Brain pericyte (primary cell): ENCODE measurements around the gene PXMP4.
"Not testable (repeated sequence)": the region's sequence is repeated elsewhere in the genome, so short reads cannot be mapped to it uniquely, and the experiment has no call there.

ENCODE experiments used
- DNase-seq: peaks from one replicate; pipeline ENCODE4 v3.0.0-alpha.2; 2012; ENCODE audit warnings: low read depth, low spot score

PXMP4 gene

DNA sequence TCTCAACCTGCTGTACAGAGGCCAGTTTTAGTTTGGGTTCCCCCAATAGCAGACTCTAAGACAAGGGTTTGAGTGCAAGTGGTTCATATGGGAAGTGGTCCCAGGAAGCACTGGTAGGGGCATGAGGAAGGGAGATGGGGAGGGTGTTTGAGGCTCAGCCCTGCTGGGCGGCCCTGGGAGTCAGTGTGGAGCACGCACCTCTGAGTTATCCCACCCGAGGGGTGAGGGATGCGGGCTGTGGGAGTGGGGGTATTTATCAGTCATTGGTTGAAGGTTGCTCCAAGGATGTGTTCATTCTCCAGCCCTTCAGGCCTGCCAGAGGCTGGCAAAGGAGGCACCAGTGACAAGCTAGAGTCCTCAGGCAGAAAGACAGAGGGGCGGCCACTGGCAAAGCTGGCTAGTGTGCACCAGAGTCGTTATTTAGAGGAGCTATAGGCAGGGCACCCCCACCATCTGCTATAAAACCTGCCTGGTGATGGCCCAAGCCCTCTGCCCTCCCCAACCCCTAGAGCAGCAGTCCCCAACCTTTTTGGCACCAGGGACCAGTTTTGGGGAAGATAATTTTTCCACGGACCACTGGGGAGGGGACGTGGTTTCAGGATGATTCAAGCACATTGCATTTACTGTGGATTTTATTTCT is 16.5 kb downstream of the PXMP4 start:
- no peak for DNase-seq

- DNase-seq = no peak
Observed at GRCh38 chr20:33702861-33703260, 17.2 kb downstream of the PXMP4 start.

DNA sequence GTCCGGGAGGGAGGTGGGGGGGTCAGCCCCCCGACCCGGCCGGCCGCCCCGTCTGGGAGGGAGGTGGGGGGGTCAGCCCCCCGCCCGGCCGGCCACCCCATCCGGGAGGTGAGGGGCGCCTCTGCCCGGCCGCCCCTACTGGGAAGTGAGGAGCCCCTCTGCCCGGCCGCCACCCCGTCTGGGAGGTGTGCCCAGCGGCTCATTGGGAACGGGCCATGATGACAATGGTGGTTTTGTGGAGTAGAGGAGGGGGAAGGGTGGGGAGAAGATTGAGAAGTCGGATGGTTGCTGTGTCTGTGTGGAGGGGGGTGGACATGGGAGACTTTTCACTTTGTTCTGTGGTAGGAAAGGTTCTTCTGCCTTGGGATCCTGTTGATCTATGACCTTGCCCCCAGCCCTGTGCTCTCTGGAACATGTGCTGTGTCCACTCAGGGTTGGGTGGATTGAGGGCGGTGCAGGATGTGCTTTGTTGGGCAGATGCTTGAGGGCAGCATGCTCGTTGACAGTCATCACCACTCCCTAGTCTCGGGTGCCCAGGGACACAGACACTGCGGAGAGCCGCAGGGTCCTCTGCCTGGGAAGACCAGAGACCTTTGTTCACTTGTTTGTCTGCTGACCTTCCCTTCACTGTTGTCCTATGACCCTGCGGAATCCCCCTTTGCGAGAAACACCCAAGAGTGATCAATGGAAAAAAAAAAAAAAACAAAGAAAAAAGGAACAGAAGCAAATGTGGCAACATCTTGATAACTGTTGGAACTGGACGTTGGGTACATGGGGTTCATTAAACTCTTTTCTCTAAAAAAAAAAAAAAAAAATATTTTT is 18.3 kb downstream of the PXMP4 start:
- no peak for DNase-seq

- not testable (repeated sequence) for DNase-seq
Observed at GRCh38 chr20:33700696-33701441, 19.2 kb downstream of the PXMP4 start.

- not testable (repeated sequence) for DNase-seq
Observed at GRCh38 chr20:33698966-33699365, 21.1 kb downstream of the PXMP4 start.

GRCh38 chr20:33697129-33697528 is 23.0 kb downstream of the PXMP4 start:
- DNase-seq = no peak

GRCh38 chr20:33696448-33696847 is 23.7 kb downstream of the PXMP4 start:
- DNase-seq = no peak

GRCh38 chr20:33694639-33695012 is 25.5 kb downstream of the PXMP4 start:
- no peak for DNase-seq

GRCh38 chr20:33693741-33694638 is 26.1 kb downstream of the PXMP4 start:
- no peak for DNase-seq

DNA sequence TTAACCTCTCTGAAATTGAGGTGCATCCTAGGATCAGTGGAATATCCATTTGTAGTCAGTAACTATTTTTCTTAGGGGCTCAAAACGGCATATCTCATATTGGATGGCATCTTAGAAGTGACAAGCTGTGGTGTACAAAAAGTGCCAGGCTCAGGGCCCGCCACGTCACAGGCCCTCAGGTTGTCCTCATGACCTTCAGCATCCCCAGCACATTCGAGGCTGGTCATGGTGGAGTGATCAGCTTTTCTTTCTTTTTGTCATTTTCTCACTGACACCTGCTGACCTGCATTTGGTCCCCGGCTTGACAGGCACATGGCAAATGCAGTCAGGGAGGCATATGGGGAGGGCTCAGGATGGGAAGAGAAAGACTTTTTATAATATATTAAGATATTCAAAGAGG is 26.8 kb downstream of the PXMP4 start:
- DNase-seq = no peak

DNA sequence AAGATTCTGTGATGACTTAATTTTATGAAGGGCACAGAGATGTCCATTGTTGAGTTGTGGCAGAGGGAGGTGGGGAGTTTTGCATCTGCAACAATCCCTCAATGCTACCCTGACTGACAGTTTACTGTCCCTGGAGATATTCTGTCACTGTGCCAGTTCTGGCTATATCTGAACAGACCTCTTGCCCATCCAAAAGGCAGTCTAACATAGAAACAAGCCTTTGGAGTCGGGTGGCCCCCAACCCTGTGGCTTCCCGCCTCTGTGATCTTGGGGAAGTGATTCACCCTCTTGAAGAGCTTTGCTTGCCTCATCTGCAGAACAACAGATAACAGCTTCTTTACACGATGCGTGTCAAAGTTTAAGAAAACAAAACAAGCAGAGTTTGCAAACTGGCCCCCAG is 30.1 kb downstream of the PXMP4 start:
- DNase-seq = no peak

DNA sequence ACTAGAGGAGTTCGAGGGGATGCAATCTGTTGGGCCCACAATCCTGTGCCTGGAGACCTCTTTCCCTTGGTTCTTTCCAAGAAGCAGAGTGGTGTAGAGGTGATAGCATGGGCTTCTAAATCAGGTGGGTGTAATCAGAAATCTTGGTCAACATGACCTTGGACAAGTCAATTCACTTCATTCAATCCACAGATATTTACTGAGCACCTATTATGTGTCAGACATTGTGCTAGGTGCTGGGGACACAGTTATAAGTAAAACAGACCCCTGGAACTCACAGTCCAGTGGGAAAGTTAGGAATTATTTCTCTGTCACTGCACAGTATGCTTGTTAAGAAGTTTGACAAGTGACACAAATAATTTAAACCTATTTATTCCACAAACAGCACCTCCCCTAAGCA is 30.6 kb downstream of the PXMP4 start:
- no peak for DNase-seq

DNA sequence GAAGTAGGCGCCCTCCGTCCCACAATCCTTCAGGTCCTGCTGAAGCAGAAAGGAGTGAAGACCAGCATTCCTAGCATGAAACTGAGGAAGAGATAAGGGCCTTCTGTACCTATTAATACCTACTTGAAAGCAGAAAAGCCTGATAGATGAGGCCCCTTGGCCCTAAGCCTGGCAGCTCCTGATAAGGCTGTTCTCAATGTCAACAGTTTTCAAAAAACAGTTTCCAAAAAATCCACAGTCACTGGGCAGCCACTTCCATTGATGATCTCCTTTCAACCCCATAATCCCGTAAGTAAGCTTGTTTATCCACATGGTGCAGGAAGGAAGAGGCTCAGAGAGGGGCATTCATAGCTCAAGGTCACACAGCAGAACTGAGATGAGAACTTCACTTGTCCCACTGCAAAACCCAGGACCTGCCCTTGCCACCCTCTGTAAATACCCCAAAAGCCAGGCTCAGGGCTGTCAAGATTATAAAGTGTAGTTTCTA is 31.1 kb downstream of the PXMP4 start:
- DNase-seq = no peak

DNA sequence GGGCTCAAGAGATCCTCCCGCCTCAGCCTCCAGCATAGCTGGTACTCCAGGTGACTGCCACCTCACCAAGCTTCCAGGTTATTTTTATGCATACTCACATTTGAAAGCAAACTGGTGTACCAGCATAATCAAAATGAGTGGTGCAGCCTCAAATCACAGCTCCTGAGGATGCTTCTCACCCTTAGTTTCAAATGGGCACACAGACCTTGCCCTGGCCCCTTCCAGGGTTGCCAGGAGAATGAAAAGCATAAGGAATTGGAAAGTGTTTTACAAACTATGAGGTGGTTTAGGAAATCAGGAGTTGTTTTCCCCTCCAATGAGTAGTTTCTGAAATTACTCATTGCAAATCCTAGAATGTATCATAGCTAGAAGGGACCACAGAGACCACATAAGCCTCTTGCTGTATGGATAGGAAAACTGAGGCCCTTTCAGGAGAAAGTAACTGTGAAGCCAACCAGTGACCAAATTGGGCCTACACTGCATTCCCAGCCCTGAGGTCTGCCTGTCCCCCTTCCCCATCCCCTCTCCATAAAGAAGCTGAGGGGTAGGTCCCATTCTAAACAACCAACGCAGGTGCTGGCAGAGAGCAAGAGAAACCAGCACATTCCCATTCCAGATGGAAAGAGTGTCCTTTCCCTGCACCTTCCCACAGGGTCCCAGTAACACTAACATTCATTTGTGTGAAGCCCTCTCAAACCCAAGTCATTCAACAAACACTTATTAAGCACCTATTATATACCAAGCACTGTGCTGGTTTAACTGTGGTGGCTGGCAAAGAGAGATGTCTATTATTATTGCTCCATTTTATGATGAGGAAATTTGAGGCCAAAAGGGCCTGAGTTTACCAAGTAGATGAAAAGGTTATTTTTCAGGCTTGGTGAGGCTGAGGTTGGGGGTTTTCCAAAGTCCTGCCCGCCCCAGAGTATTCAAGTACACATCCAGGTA is 31.8 kb downstream of the PXMP4 start:
- DNase-seq = no peak

DNA sequence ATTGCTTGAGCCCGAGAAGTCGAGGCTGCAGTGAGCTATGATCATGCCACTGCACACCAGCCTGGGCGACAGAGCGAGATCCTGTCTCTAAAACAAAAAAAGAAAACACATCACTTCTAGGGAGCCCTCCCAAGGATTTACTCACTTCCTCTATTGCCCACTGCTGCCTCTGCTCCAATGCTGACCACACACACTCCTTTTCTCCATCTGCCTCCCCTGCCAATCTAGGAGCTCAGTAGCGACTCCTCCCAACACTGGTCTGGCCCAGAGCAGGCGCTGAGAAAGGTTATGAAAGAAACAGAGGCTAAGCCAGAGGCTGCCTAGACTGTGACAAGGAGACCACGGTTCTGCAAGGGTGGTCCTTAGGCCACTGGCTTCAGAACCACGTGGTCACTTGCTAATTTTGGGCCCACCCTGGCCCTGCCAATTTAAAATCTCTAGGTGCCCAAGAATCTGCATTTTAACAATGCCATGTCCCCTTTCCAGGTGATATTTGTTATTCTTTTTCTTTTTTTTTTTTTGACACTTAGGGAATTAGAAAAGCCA is 32.7 kb downstream of the PXMP4 start:
- DNase-seq = no peak

DNA sequence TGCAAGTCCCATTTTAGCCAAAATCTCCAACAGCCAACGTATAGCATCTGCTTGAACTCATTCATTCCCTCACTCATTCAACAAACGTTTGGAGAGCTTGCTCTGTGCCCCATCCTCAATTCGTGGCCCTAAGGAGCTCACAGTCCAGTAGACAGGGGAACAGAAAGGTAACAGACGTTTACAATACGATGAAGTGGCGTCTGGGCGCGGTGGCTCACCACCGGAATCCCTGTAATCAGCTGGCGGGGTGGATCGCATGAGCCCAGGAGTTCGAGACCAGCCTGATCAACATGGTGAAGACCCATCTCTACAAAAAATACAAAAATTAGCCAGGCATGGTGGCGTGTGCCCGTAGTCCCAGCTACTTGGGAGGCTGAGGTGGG is 33.1 kb downstream of the PXMP4 start:
- DNase-seq = no peak

DNA sequence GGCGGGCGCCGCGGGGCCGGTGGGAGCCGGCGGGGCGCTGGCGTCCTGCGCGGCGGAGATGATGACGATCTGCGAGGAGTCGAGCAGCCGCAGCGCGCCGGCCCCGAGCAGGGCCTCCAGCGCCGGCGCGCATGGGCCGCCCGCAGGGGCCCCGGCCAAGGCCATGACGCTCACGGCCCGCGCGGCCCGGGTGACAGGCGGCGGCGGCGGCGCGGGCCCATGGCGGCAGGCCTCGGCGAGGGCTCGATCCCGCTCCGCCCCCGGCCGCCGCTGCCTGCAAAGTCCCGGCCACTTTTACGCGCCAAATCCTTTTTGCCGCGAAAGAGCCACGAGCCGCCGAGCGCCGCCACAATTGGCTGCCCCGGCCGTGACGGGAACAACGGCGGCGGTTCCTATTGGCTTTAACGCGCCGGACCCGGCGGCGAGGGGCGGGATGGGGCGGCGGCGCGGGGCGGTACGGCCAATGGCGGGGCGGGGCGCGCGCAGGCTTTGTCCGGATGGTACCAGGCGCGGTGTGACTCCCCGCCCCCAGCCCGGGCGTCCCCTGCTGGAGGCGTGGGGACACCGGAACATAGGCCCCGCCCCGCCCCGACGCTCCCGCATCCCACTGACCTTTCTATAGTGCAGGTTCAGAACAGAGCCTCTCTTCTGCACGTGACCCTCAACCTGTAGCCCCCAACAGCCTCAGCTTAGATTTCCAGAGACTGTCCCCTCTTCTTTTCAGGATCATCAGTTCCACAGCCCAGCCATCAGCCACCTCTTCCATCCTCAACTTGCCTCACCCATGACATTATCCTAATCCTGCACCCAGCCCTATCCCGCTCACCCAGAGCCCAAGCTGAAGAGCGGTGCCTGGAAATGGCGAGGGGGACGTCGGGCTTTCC is 33.8 kb downstream of the PXMP4 start, which contains the start of gene E2F1:
Gene E2F1 (minus strand): TSS at position 286 of the 884 bp plus-strand sequence. CDS start 121 bp downstream, at position 165.
- peak; percentile 40 for DNase-seq

- DNase-seq = no peak
Observed at GRCh38 chr20:33685328-33686099, 34.6 kb downstream of the PXMP4 start.
